LNCAP (cell line): ENCODE results near the gene APOL2.

Experiments used
- CTCF ChIP-seq: fragments of 450-650 bp; IDR thresholded peaks from 2 replicates; pipeline ENCODE4 v1.5.1; 2017; ENCODE audit warnings: mild to moderate bottlenecking

Gene APOL2

GRCh38 chr22:36282328-36282831, 43.1 kb upstream of the APOL2 start:
- TF ChIP-seq CTCF = no peak

GRCh38 chr22:36281781-36282327, 42.5 kb upstream of the APOL2 start:
- TF ChIP-seq CTCF = no peak

- no peak for TF ChIP-seq CTCF
Measured at GRCh38 chr22:36280379-36280778, 41.1 kb upstream of the APOL2 start.

GRCh38 chr22:36279219-36279666, 39.9 kb upstream of the APOL2 start:
- no peak for TF ChIP-seq CTCF

- TF ChIP-seq CTCF = peak; percentile 75
Measured at GRCh38 chr22:36277482-36278291, 38.4 kb upstream of the APOL2 start.

GRCh38 chr22:36274531-36274930, 35.2 kb upstream of the APOL2 start:
- no peak for TF ChIP-seq CTCF

- no peak for TF ChIP-seq CTCF
Measured at GRCh38 chr22:36267896-36268485, 28.7 kb upstream of the APOL2 start.
